A549 (cell line): ENCODE measurements around the gene SKOR2. TPM values are rescaled to one million over a fixed set of nuclear protein-coding genes. Genes with fewer than 3 reads are reported as not detected.

ENCODE experiments used
- ATAC-seq, 2 experiments: fragments of 200-7000 bp in 1 of 2; fragments of >200 bp in 1 of 2; cut with Nextera tagmentation in 1 of 2; cut with Tn5 transposase in 1 of 2; 3 replicates each; pipeline versions ENCODE4 v1.8.0 to v1.9.1; 2018 to 2020; ENCODE audit warnings: mild to moderate bottlenecking in 1 of 2, moderate library complexity in 1 of 2
- CTCF ChIA-PET: fragments of 300-600 bp; sonication (Branson Sonifier 250); formaldehyde crosslinking; extraction: SDS; loops from one replicate; lab custom pipeline; 2021; ENCODE audit warnings: antibody characterized with exemption, inconsistent platforms; lab: Yijun Ruan, JAX
- POLR2A ChIA-PET: fragments of 350-600 bp; formaldehyde crosslinking; extraction: SDS; loops from one replicate; lab custom pipeline; 2021; ENCODE audit warnings: antibody characterized with exemption, inconsistent platforms; lab: Yijun Ruan, JAX
- DNase-seq, 2 experiments: peaks; one replicate each; pipeline versions ENCODE4 v3.0.0 to v3.0.0-alpha.2; 2011 to 2016; ENCODE audit warnings: low read depth in 1 of 2, low spot score in 1 of 2
- FAIRE-seq: peaks from 2 replicates; lab custom pipeline; 2011; peaks lifted over from hg19 to GRCh38; lab: Jason Lieb, UNC
- H3K27ac ChIP-seq, 2 experiments: fragments of >200 bp; sonication (Bioruptor Twin); formaldehyde crosslinking; 3 replicates each; pipeline ENCODE4 v1.5.1; 2016 to 2017
- H3K4me1 ChIP-seq: fragments of >200 bp; sonication (Bioruptor Twin); formaldehyde crosslinking; 3 replicates; pipeline ENCODE4 v1.6.1; 2016
- H3K4me2 ChIP-seq: fragments of >200 bp; sonication (Bioruptor Twin); formaldehyde crosslinking; 3 replicates; pipeline ENCODE4 v1.6.1; 2016
- H3K4me3 ChIP-seq: fragments of >200 bp; sonication (Bioruptor Twin); formaldehyde crosslinking; 3 replicates; pipeline ENCODE4 v1.5.1; 2016
- H3K9me3 ChIP-seq: fragments of >200 bp; sonication (Bioruptor Twin); formaldehyde crosslinking; 3 replicates; pipeline ENCODE4 v1.6.1; 2016
- CEBPB ChIP-seq, 2 experiments: fragments of >200 bp in 1 of 2; sonication (Bioruptor Twin) in 1 of 2; formaldehyde crosslinking in 1 of 2; IDR thresholded peaks; 2 replicates each; pipeline ENCODE4 v1.6.1; 2012 to 2016
- CHD4 ChIP-seq: fragments of 200-600 bp; sonication (generic); IDR thresholded peaks from 2 replicates; pipeline ENCODE4 v1.6.1; 2016; ENCODE audit warnings: antibody characterized with exemption, mild to moderate bottlenecking, borderline replicate concordance
- EHMT2 ChIP-seq: fragments of 200-600 bp; sonication (generic); IDR thresholded peaks from 2 replicates; pipeline ENCODE4 v1.6.1; 2016; ENCODE audit warnings: antibody characterized with exemption, low read depth, mild to moderate bottlenecking, moderate library complexity
- FOSL2 ChIP-seq, 2 experiments: fragments of 450-650 bp in 1 of 2; fragments of >200 bp in 1 of 2; sonication (Bioruptor Twin) in 1 of 2; formaldehyde crosslinking; IDR thresholded peaks; 2 replicates each; pipeline versions ENCODE4 v1.5.0 to v1.6.1; 2016 to 2020; ENCODE audit warnings: mild to moderate bottlenecking in 1 of 2, moderate library complexity in 1 of 2
- HOXB13 ChIP-seq: fragments of 250-450 bp; sonication (Bioruptor Pico); IDR thresholded peaks from 2 replicates; pipeline ENCODE4 v1.5.0; 2020; ENCODE audit warnings: low read depth, mild to moderate bottlenecking, moderate library complexity
- HOXB5 ChIP-seq: fragments of 250-450 bp; sonication (Bioruptor Pico); IDR thresholded peaks from 2 replicates; pipeline ENCODE4 v1.5.0; 2020; ENCODE audit warnings: mild to moderate bottlenecking, moderate library complexity
- JUNB ChIP-seq: fragments of >200 bp; sonication (Bioruptor Twin); formaldehyde crosslinking; IDR thresholded peaks from 2 replicates; pipeline ENCODE4 v1.6.1; 2016
- KDM1A ChIP-seq: fragments of 200-600 bp; sonication (generic); IDR thresholded peaks from 2 replicates; pipeline ENCODE4 v1.6.1; 2016; ENCODE audit warnings: low read depth, mild to moderate bottlenecking
- KDM5A ChIP-seq: fragments of 200-600 bp; sonication (generic); IDR thresholded peaks from 2 replicates; pipeline ENCODE4 v1.6.1; 2016; ENCODE audit warnings: antibody characterized with exemption, mild to moderate bottlenecking
- NFE2L2 ChIP-seq: fragments of 150-350 bp; conservative IDR thresholded peaks from 2 replicates; pipeline ENCODE4 v1.6.1; 2014; ENCODE audit warnings: low read length
- RAD21 ChIP-seq, 2 experiments: fragments of >200 bp in 1 of 2; sonication (Bioruptor Twin) in 1 of 2; formaldehyde crosslinking in 1 of 2; IDR thresholded peaks in 1 of 2; conservative IDR thresholded peaks in 1 of 2; 2 replicates in 1 of 2; 3 replicates in 1 of 2; pipeline ENCODE4 v1.6.1; 2012 to 2018; ENCODE audit warnings: inconsistent platforms in 1 of 2
- RFX5 ChIP-seq: fragments of 450-650 bp; IDR thresholded peaks from 2 replicates; pipeline ENCODE4 v1.7.1; 2014; ENCODE audit warnings: antibody characterized with exemption, mild to moderate bottlenecking, moderate library complexity
- RNF2 ChIP-seq: fragments of 200-600 bp; sonication (generic); IDR thresholded peaks from 2 replicates; pipeline ENCODE4 v1.6.1; 2016; ENCODE audit warnings: low read depth, mild to moderate bottlenecking, antibody characterized with exemption, moderate library complexity, borderline replicate concordance
- SMC3 ChIP-seq: fragments of >200 bp; sonication (Bioruptor Twin); formaldehyde crosslinking; IDR thresholded peaks from 3 replicates; pipeline ENCODE4 v1.6.1; 2018; ENCODE audit warnings: inconsistent platforms
- TP53 ChIP-seq: fragments of 250-450 bp; sonication (Bioruptor Pico); IDR thresholded peaks from 2 replicates; pipeline ENCODE4 v1.5.0; 2021; ENCODE audit warnings: mild to moderate bottlenecking, moderate library complexity
- ZFP36 ChIP-seq: fragments of 450-650 bp; IDR thresholded peaks from 2 replicates; pipeline ENCODE4 v1.6.1; 2014; ENCODE audit warnings: borderline replicate concordance; ENCODE audit not compliant: partially characterized antibody
- WGBS: methylation state at CpG from one replicate; pipeline ENCODE4 v1.1.6; 2017; ENCODE audit errors: missing lambda C conversion rate; 5-methylcytosine and 5-hydroxymethylcytosine counted together
- polyA plus RNA-seq, 4 experiments: library from polyadenylated mRNA; depleted of rRNA in 3 of 4; stranded (reverse); fragments of >200 nt; fragmentation: RNase III in 1 of 4; extraction: RNeasy Plus Mini Kit Qiagen cat#74134 plus additional on column Dnase treatment in 1 of 4; gene quantifications; 2 replicates in 3 of 4; 3 replicates in 1 of 4; pipeline ENCODE4 v1.2.3, GENCODE V29; 2011 to 2017
- TF ChIP-seq, protein P1 (sequence below): fragments of >200 bp; sonication (Bioruptor Twin); formaldehyde crosslinking; IDR thresholded peaks from 3 replicates; pipeline ENCODE4 v1.5.1; 2016
- TF ChIP-seq, protein P2 (sequence below): IDR thresholded peaks from 2 replicates; pipeline ENCODE4 v1.6.1; 2012
- TF ChIP-seq, protein P3 (sequence below): fragments of 250-450 bp; sonication (Bioruptor Pico); IDR thresholded peaks from 2 replicates; pipeline ENCODE4 v1.5.0; 2021; ENCODE audit warnings: mild to moderate bottlenecking, moderate library complexity, borderline replicate concordance
- TF ChIP-seq, protein P4 (sequence below): IDR thresholded peaks from 2 replicates; pipeline ENCODE4 v1.6.1; 2012; ENCODE audit warnings: low read depth, borderline replicate concordance
- TF ChIP-seq, protein P5 (sequence below): fragments of 200-600 bp; sonication (generic); IDR thresholded peaks from 2 replicates; pipeline ENCODE4 v1.6.1; 2016; ENCODE audit warnings: antibody characterized with exemption, mild to moderate bottlenecking, moderate library complexity
- TF ChIP-seq, protein P6 (sequence below): fragments of >200 bp; sonication (Bioruptor Twin); formaldehyde crosslinking; IDR thresholded peaks from 3 replicates; pipeline ENCODE4 v1.6.1; 2016

SKOR2 gene
- polyA plus RNA-seq, 2 of the 4 experiments (the other 2 are of a cell fraction): not detected

DNA sequence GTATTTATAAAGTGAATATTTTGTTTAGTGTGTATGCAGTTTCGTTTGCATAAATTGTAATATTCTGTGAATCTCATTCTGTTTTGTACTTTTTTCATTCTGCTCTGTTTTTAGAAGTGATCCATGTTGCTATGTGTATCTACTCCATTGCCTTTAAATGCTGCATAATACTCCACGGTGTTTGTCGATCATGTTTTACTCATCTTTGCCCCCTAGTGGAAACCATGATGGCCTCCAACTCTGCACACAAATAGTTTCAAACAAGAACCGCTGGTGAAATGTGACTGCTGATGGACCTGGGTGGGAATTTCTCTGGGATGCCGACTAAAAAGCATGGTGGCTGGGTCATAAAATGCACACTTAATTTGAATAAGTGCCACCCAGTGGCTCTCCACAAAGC, 32.0 kb upstream of the SKOR2 start:
- peak; percentile 71 to 88; a peak in 5 of 6 replicates for ATAC-seq
- no peak overlapping the region for H3K4me3 ChIP-seq
- TF ChIP-seq FOSL2 (IDR thresholded peaks at IDR 0.05) (no peak), FOSL2 (CRISPR knock-in tag; IDR thresholded peaks at IDR 0.05) (no peak), SMC3 (0 out of 3 replicates have a peak, but pooled peaks have one; percentile 23), NFE2L2 (no peak), HOXB5 (CRISPR knock-in tag) (no peak), ZFP36 (no peak), RAD21 (conservative IDR thresholded peaks at IDR 0.05 in 1 of 2, IDR thresholded peaks at IDR 0.05 in 1 of 2) (peak in 1 of 2 experiments; percentile 26; a peak in 2 of 5 replicates), RFX5 (peak; percentile 89)
- TF ChIP-seq, protein P1, sequence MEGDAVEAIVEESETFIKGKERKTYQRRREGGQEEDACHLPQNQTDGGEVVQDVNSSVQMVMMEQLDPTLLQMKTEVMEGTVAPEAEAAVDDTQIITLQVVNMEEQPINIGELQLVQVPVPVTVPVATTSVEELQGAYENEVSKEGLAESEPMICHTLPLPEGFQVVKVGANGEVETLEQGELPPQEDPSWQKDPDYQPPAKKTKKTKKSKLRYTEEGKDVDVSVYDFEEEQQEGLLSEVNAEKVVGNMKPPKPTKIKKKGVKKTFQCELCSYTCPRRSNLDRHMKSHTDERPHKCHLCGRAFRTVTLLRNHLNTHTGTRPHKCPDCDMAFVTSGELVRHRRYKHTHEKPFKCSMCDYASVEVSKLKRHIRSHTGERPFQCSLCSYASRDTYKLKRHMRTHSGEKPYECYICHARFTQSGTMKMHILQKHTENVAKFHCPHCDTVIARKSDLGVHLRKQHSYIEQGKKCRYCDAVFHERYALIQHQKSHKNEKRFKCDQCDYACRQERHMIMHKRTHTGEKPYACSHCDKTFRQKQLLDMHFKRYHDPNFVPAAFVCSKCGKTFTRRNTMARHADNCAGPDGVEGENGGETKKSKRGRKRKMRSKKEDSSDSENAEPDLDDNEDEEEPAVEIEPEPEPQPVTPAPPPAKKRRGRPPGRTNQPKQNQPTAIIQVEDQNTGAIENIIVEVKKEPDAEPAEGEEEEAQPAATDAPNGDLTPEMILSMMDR: peak; percentile 48
- TF ChIP-seq, protein P2, sequence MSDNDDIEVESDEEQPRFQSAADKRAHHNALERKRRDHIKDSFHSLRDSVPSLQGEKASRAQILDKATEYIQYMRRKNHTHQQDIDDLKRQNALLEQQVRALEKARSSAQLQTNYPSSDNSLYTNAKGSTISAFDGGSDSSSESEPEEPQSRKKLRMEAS: no peak
- CTCF ChIA-PET: interaction anchor here (0.7 to 0.8 kb wide), 2 partner anchors 69 to 464 kb away, joined by 3 to 4 read pairs; no protein-coding TSS in a partner anchor
- POLR2A ChIA-PET: no interaction called here
- no peak overlapping the region for H3K4me2 ChIP-seq
- WGBS: 3% methylated on average over 5 of the region's 5 CpGs
- no peaks in the 10 kb centered on the region for H3K4me1 ChIP-seq
- DNase-seq: peak in 1 of 2 experiments; percentile 38
- no peaks in the 10 kb centered on the region for H3K9me3 ChIP-seq
- FAIRE-seq: no peak
- no peak overlapping the region for H3K27ac ChIP-seq

DNA sequence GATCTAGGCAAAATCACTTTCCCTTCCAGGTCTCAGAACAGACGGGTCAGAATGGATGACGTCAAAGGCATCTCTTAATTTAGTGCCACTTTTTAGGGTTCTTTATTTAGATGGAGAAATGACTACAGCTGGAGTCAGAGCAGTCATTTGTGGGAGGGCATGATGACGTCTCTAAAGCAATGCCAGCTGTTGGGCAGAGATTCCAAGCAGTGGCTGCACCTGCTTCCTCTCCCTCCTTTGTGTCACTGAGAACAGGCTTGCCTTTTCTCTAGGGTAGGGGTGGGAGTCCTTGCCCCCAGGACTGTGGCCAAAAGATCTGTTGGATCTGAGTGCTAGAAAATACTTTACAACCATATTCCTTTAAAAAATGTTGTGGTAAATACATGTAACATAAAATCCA, 28.7 kb upstream of the SKOR2 start:
- ChIA-PET POLR2A (no interaction called here), CTCF (interaction anchor here (0.7 kb wide), 1 partner anchor 65 kb away, joined by 3 read pairs; no protein-coding TSS in a partner anchor)
- Histone ChIP-seq H3K4me2 (no peak overlapping the region), H3K4me1 (no peaks in the 10 kb centered on the region), H3K9me3 (no peaks in the 10 kb centered on the region), H3K27ac (no peak overlapping the region), H3K4me3 (no peak overlapping the region)
- no peak for FAIRE-seq
- ATAC-seq: no peak
- TF ChIP-seq KDM1A: no peak
- no peak for TF ChIP-seq JUNB
- no peak for TF ChIP-seq TP53 (CRISPR knock-in tag)
- TF ChIP-seq HOXB13 (CRISPR knock-in tag): no peak
- TF ChIP-seq EHMT2: no peak
- TF ChIP-seq, protein P3, sequence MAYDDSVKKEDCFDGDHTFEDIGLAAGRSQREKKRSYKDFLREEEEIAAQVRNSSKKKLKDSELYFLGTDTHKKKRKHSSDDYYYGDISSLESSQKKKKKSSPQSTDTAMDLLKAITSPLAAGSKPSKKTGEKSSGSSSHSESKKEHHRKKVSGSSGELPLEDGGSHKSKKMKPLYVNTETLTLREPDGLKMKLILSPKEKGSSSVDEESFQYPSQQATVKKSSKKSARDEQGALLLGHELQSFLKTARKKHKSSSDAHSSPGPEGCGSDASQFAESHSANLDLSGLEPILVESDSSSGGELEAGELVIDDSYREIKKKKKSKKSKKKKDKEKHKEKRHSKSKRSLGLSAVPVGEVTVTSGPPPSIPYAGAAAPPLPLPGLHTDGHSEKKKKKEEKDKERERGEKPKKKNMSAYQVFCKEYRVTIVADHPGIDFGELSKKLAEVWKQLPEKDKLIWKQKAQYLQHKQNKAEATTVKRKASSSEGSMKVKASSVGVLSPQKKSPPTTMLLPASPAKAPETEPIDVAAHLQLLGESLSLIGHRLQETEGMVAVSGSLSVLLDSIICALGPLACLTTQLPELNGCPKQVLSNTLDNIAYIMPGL (CRISPR knock-in tag): no peak
- no peak for TF ChIP-seq RFX5
- no peak for TF ChIP-seq KDM5A
- TF ChIP-seq, protein P4, sequence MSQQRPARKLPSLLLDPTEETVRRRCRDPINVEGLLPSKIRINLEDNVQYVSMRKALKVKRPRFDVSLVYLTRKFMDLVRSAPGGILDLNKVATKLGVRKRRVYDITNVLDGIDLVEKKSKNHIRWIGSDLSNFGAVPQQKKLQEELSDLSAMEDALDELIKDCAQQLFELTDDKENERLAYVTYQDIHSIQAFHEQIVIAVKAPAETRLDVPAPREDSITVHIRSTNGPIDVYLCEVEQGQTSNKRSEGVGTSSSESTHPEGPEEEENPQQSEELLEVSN: no peak
- no peak for TF ChIP-seq HOXB5 (CRISPR knock-in tag)
- no peak for TF ChIP-seq CEBPB (IDR thresholded peaks at IDR 0.05)
- TF ChIP-seq, protein P2: no peak
- TF ChIP-seq, protein P5, sequence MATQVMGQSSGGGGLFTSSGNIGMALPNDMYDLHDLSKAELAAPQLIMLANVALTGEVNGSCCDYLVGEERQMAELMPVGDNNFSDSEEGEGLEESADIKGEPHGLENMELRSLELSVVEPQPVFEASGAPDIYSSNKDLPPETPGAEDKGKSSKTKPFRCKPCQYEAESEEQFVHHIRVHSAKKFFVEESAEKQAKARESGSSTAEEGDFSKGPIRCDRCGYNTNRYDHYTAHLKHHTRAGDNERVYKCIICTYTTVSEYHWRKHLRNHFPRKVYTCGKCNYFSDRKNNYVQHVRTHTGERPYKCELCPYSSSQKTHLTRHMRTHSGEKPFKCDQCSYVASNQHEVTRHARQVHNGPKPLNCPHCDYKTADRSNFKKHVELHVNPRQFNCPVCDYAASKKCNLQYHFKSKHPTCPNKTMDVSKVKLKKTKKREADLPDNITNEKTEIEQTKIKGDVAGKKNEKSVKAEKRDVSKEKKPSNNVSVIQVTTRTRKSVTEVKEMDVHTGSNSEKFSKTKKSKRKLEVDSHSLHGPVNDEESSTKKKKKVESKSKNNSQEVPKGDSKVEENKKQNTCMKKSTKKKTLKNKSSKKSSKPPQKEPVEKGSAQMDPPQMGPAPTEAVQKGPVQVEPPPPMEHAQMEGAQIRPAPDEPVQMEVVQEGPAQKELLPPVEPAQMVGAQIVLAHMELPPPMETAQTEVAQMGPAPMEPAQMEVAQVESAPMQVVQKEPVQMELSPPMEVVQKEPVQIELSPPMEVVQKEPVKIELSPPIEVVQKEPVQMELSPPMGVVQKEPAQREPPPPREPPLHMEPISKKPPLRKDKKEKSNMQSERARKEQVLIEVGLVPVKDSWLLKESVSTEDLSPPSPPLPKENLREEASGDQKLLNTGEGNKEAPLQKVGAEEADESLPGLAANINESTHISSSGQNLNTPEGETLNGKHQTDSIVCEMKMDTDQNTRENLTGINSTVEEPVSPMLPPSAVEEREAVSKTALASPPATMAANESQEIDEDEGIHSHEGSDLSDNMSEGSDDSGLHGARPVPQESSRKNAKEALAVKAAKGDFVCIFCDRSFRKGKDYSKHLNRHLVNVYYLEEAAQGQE: no peak
- no peak for TF ChIP-seq CHD4
- TF ChIP-seq, protein P6, sequence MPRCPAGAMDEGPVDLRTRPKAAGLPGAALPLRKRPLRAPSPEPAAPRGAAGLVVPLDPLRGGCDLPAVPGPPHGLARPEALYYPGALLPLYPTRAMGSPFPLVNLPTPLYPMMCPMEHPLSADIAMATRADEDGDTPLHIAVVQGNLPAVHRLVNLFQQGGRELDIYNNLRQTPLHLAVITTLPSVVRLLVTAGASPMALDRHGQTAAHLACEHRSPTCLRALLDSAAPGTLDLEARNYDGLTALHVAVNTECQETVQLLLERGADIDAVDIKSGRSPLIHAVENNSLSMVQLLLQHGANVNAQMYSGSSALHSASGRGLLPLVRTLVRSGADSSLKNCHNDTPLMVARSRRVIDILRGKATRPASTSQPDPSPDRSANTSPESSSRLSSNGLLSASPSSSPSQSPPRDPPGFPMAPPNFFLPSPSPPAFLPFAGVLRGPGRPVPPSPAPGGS: no peak
- no peak for TF ChIP-seq RNF2
- TF ChIP-seq SMC3: no peak
- WGBS: 0% methylated on average over 3 of the region's 3 CpGs
- no peak for DNase-seq
